K562 (cell line): ENCODE data around the gene HDAC5. TPM values are rescaled to one million over a fixed set of nuclear protein-coding genes. Genes with fewer than 3 reads are reported as not detected.
A peak's percentile ranks its signal among the peaks of the same experiment; 100 is the strongest.

Experiments
- ATAC-seq: fragments of 200-7000 bp; cut with Tn5 transposase; 3 replicates; pipeline ENCODE4 v1.9.1; 2020; ENCODE audit warnings: moderate library complexity
- BruUV-seq: library from RNA; stranded (reverse); fragments of 400-500 nt; replicated peaks from 2 replicates; lab custom pipeline; 2021; lab: Mats Ljungman, UMichigan
- CTCF ChIA-PET: fragments of 300-600 bp; formaldehyde crosslinking; extraction: SDS; loops from one replicate; lab custom pipeline; 2021; ENCODE audit warnings: low intra/inter-chr PET ratio; lab: Yijun Ruan, JAX
- POLR2A ChIA-PET: fragments of 300-600, 350-650 bp; sonication (Branson Sonifier 250); formaldehyde crosslinking; extraction: SDS; loops from one replicate; lab custom pipeline; 2021; ENCODE audit warnings: antibody characterized with exemption, inconsistent platforms; lab: Yijun Ruan, JAX
- DNase-seq, 4 experiments: peaks; one replicate each; pipeline versions ENCODE4 v3.0.0 to v3.0.0-alpha.2; 2011 to 2018; ENCODE audit warnings: low spot score in 3 of 4, mixed read lengths in 3 of 4; ENCODE audit errors: extremely low read depth in 1 of 4
- FAIRE-seq: peaks from 2 replicates; lab custom pipeline; 2011; peaks lifted over from hg19 to GRCh38; lab: Jason Lieb, UNC
- H2AFZ ChIP-seq: 2 replicates; pipeline ENCODE4 v1.6.0; 2011; ENCODE audit warnings: low read depth, low read length, control low read depth, inconsistent platforms
- H3K27ac ChIP-seq: fragments of 200-600 bp; 3 replicates; pipeline ENCODE4 v1.8.0; 2011; ENCODE audit warnings: low read depth, mild to moderate bottlenecking, control low read depth, inconsistent platforms, low read length, moderate library complexity, mixed read lengths; ENCODE audit errors: extremely low read depth
- H3K27me3 ChIP-seq, 2 experiments: fragments of 300-600 bp in 1 of 2; 2 replicates in 1 of 2; 3 replicates in 1 of 2; pipeline versions ENCODE4 v1.6.0 to v1.8.0; 2011; ENCODE audit warnings: inconsistent platforms in 2 of 2, low read length in 2 of 2, mild to moderate bottlenecking in 1 of 2, mixed read lengths in 1 of 2, moderate library complexity in 1 of 2; ENCODE audit not compliant: control insufficient read depth in 2 of 2, insufficient read depth in 2 of 2
- H3K36me3 ChIP-seq: fragments of 300-600 bp; 3 replicates; pipeline ENCODE4 v1.8.0; 2011; ENCODE audit warnings: mild to moderate bottlenecking, low read length, inconsistent platforms; ENCODE audit not compliant: control insufficient read depth, insufficient read depth
- H3K4me1 ChIP-seq, 2 experiments: fragments of 200-600 bp in 1 of 2; replicated peaks in 1 of 2; 2 replicates in 1 of 2; 3 replicates in 1 of 2; pipeline versions ENCODE4 v1.5.1 to v1.8.0; 2011; ENCODE audit warnings: inconsistent platforms in 2 of 2, low read length in 2 of 2, mild to moderate bottlenecking in 1 of 2, mixed read lengths in 1 of 2, moderate library complexity in 1 of 2; ENCODE audit not compliant: control insufficient read depth in 2 of 2, insufficient read depth in 2 of 2
- H3K4me2 ChIP-seq: 2 replicates; pipeline ENCODE4 v1.6.1; 2011; ENCODE audit warnings: low read length, control low read depth, inconsistent platforms, mixed read lengths; ENCODE audit not compliant: insufficient read depth
- H3K4me3 ChIP-seq: fragments of 200-600 bp; sonication (generic), shearing (Covaris generic); 2 replicates; pipeline ENCODE4 v1.5.1; 2016; ENCODE audit warnings: control low read depth, inconsistent platforms
- H3K79me2 ChIP-seq: fragments of 200-600 bp; 3 replicates; pipeline ENCODE4 v1.8.0; 2011; ENCODE audit warnings: low read length, inconsistent platforms; ENCODE audit not compliant: control insufficient read depth, insufficient read depth
- H3K9ac ChIP-seq, 2 experiments: 2 replicates each; pipeline versions ENCODE4 v1.6.0 to v1.6.1; 2011; ENCODE audit warnings: low read depth in 2 of 2, low read length in 2 of 2, control low read depth in 1 of 2, inconsistent platforms in 1 of 2, mild to moderate bottlenecking in 1 of 2, mixed read lengths in 1 of 2; ENCODE audit not compliant: insufficient read depth in 1 of 2
- H3K9me1 ChIP-seq: one replicate; pipeline ENCODE4 v1.6.0; 2011; ENCODE audit warnings: inconsistent platforms, mild to moderate bottlenecking, low read length, moderate library complexity; ENCODE audit not compliant: control insufficient read depth, insufficient read depth
- H3K9me3 ChIP-seq: replicated peaks from 2 replicates; pipeline ENCODE4 v1.5.1; 2011; ENCODE audit warnings: low read depth, low read length, inconsistent platforms; ENCODE audit not compliant: control insufficient read depth, insufficient read depth
- H4K20me1 ChIP-seq: replicated peaks from 2 replicates; pipeline ENCODE4 v1.6.1; 2011; ENCODE audit warnings: low read length, inconsistent platforms, mixed read lengths; ENCODE audit not compliant: control insufficient read depth, insufficient read depth
- CBX5 ChIP-seq: IDR thresholded peaks from 2 replicates; pipeline ENCODE4 v1.6.1; 2014; ENCODE audit warnings: low read depth, borderline replicate concordance
- CHD1 ChIP-seq: fragments of 200-600 bp; sonication (generic); IDR thresholded peaks from one replicate; pipeline ENCODE4 v1.6.1; 2012; ENCODE audit warnings: mild to moderate bottlenecking, moderate library complexity, low read length, inconsistent platforms
- CREM ChIP-seq: IDR thresholded peaks from 2 replicates; pipeline ENCODE4 v1.6.1; 2014; ENCODE audit warnings: antibody characterized with exemption, low read depth
- CTCFL ChIP-seq: IDR thresholded peaks from 2 replicates; pipeline ENCODE4 v1.6.1; 2011; ENCODE audit warnings: borderline replicate concordance, low read depth, mild to moderate bottlenecking, moderate library complexity, low read length; ENCODE audit not compliant: insufficient read depth, poor library complexity, severe bottlenecking
- DIDO1 ChIP-seq: fragments of 450-650 bp; IDR thresholded peaks from 2 replicates; pipeline ENCODE4 v1.6.1; 2016; ENCODE audit warnings: low read depth, missing biosample characterization, missing genetic modification characterization
- FOXJ2 ChIP-seq: fragments of 200-800 bp; sonication (Bioruptor generic); IDR thresholded peaks from 2 replicates; pipeline ENCODE4 v1.6.1; 2016; ENCODE audit warnings: missing genetic modification characterization, missing compliant biosample characterization
- MAX ChIP-seq: sonication (generic); formaldehyde crosslinking; IDR thresholded peaks from 2 replicates; pipeline ENCODE4 v1.9.0; 2022; ENCODE audit warnings: mild to moderate bottlenecking, missing genetic modification reagents
- SIN3A ChIP-seq, 2 experiments: fragments of 150-350 bp in 1 of 2; IDR thresholded peaks; 2 replicates each; pipeline ENCODE4 v1.6.1; 2011 to 2016; ENCODE audit warnings: borderline replicate concordance in 2 of 2, low read depth in 2 of 2, low read length in 2 of 2, mild to moderate bottlenecking in 2 of 2, moderate library complexity in 2 of 2; ENCODE audit not compliant: control insufficient read depth in 1 of 2
- STAG1 ChIP-seq: sonication (generic); formaldehyde crosslinking; IDR thresholded peaks from 2 replicates; pipeline ENCODE4 v1.5.0; 2020; ENCODE audit warnings: missing genetic modification reagents, borderline replicate concordance
- TAF7 ChIP-seq: fragments of 450-650 bp; IDR thresholded peaks from 2 replicates; pipeline ENCODE4 v1.6.1; 2016; ENCODE audit warnings: missing genetic modification characterization, missing compliant biosample characterization
- WGBS: fragments of 100-300 bp; shearing (Covaris generic); methylation state at CpG from one replicate; pipeline ENCODE4 v1.1.6; 2016; ENCODE audit warnings: low coverage, mixed read lengths; ENCODE audit not compliant: insufficient coverage; ENCODE audit errors: missing lambda C conversion rate; 5-methylcytosine and 5-hydroxymethylcytosine counted together
- in situ Hi-C: fragments of 300-500 bp; cut with MboI; formaldehyde crosslinking; loops from 4 replicates; pipeline ENCODE4 v1.15.0; 2018; ENCODE audit warnings: inconsistent platforms, mixed read lengths
- intact Hi-C: fragments of 100-400 bp; cut with micrococcal nuclease; formaldehyde crosslinking; loops from 2 replicates; pipeline ENCODE4 v1.14.2; 2022
- polyA plus RNA-seq, 8 experiments: library from polyadenylated mRNA; depleted of rRNA in 4 of 8; stranded (reverse) in 5 of 8; unstranded in 3 of 8; fragments of >200 nt; fragmentation: Nextera tagmentation in 2 of 8; fragmentation: Illumina TruSeq in 1 of 8; extraction: Ambion mirVana in 2 of 8; extraction: Trizol in 1 of 8; gene quantifications; 2 replicates each; pipeline versions ENCODE4 v1.2.1 to v1.2.3, GENCODE V29; 2011 to 2014; ENCODE audit warnings: inconsistent platforms in 1 of 8, missing spikeins in 1 of 8
- total RNA-seq, 7 experiments: library from RNA; depleted of rRNA in 6 of 7; stranded (reverse); fragments of >200 nt in 6 of 7; fragmentation: Illumina TruSeq in 2 of 7; extraction: Trizol in 2 of 7; gene quantifications; 2 replicates each; pipeline versions ENCODE4 v1.2.1 to v1.2.3, GENCODE V29; 2011 to 2021; ENCODE audit warnings: low replicate concordance in 1 of 7

Gene HDAC5
- total and polyA plus RNA-seq, 9 of the 15 experiments (the other 6 are each of a cell fraction or from before 2014, with no cell fraction given): 0.45 to 26.2 (median 16.4) TPM

GRCh38 chr17:44084921-44085320 is 38.5 kb downstream of the HDAC5 start:
- DNase-seq: no peak
- 86% methylated on average over 6 of the region's 7 CpGs for WGBS
- Histone ChIP-seq H2AFZ (no peak overlapping the region), H3K9me3 (no peaks in the 10 kb centered on the region), H3K9me1 (peaks cover 4% of the 10 kb centered on the region), H3K4me2 (no peak overlapping the region), H3K9ac (peak overlapping the region in 1 of 2 experiments; percentile 41; a peak in 2 of 4 replicates), H3K36me3 (peaks cover 28% of the 10 kb centered on the region; the same call in 1 of the 3 replicates), H3K4me3 (no peak overlapping the region), H3K4me1 (peaks cover 21 to 51% of the 10 kb centered on the region in 2 experiments), H3K79me2 (no peaks in the 10 kb centered on the region; the same call in 2 of the 3 replicates), H3K27ac (no peak overlapping the region; the same call in 2 of the 3 replicates), H3K27me3 (no peaks in the 10 kb centered on the region), H4K20me1 (no peaks in the 10 kb centered on the region)
- in situ Hi-C loops (no loop called here), intact Hi-C loops (no loop called here)
- no TSS peak for BruUV-seq
- no peak for FAIRE-seq
- CTCF ChIA-PET: no interaction called here
- no peak for ATAC-seq
- TF ChIP-seq FOXJ2 (tag): no peak
- no peak for TF ChIP-seq DIDO1 (tag)
- TF ChIP-seq STAG1 (CRISPR knock-in tag): 0 out of 2 replicates have a peak, but pooled peaks have one; percentile 8
- POLR2A ChIA-PET: interaction anchor here (0.6 kb wide), 1 partner anchor 448 kb away, joined by 3 read pairs; no protein-coding TSS in a partner anchor

- Histone ChIP-seq H3K36me3 (peaks cover 28% of the 10 kb centered on the region; the same call in 1 of the 3 replicates), H3K4me3 (no peak overlapping the region), H3K4me1 (peaks cover 21 to 51% of the 10 kb centered on the region in 2 experiments), H3K27me3 (no peaks in the 10 kb centered on the region), H3K9ac (peak overlapping the region in 1 of 2 experiments; percentile 28; a peak in 1 of 4 replicates), H3K9me3 (no peaks in the 10 kb centered on the region), H4K20me1 (no peaks in the 10 kb centered on the region), H3K79me2 (no peaks in the 10 kb centered on the region; the same call in 2 of the 3 replicates), H3K9me1 (peaks cover 4% of the 10 kb centered on the region), H3K4me2 (no peak overlapping the region), H2AFZ (no peak overlapping the region), H3K27ac (no peak overlapping the region)
- no TSS peak for BruUV-seq
- ChIA-PET POLR2A (interaction anchor here (1.0 kb wide), 1 partner anchor 17 kb away, joined by 4 read pairs; no protein-coding TSS in a partner anchor), CTCF (interaction anchor here (0.8 kb wide), 1 partner anchor 14 kb away, joined by 3 read pairs; no protein-coding TSS in a partner anchor)
- 40% methylated on average over 7 of the region's 10 CpGs for WGBS
- ATAC-seq (peak; percentile 40; the same call in 2 of the 3 replicates), FAIRE-seq (no peak), DNase-seq (peak; percentile 49 to 56 (median 51))
- in situ Hi-C loops (no loop called here), intact Hi-C loops (no loop called here)
- 0 out of 2 replicates have a peak, but pooled peaks have one; percentile 17 for TF ChIP-seq MAX (CRISPR knock-in tag)
- no peak for TF ChIP-seq CHD1
- TF ChIP-seq CTCFL: peak; percentile 59
- no peak for TF ChIP-seq SIN3A (IDR thresholded peaks at IDR 0.05; ENCODE audit: borderline replicate concordance in 2 of 2, control insufficient read depth in 1 of 2, low read depth in 2 of 2, low read length in 2 of 2)
- peak; percentile 54; the same call in 1 of the 2 replicates for TF ChIP-seq CREM
- no peak for TF ChIP-seq TAF7 (tag)
- no peak for TF ChIP-seq CBX5
These were observed 39.3 kb downstream of the HDAC5 start for GRCh38 chr17:44084131-44084538.
